ENCODE results near the gene VARS2.
A peak's percentile ranks its signal among the peaks of the same experiment; 100 is the strongest.
"Not testable (repeated sequence)": the region's sequence is repeated elsewhere in the genome, so short reads cannot be mapped to it uniquely, and the experiment has no call there.

Gene VARS2

DNA sequence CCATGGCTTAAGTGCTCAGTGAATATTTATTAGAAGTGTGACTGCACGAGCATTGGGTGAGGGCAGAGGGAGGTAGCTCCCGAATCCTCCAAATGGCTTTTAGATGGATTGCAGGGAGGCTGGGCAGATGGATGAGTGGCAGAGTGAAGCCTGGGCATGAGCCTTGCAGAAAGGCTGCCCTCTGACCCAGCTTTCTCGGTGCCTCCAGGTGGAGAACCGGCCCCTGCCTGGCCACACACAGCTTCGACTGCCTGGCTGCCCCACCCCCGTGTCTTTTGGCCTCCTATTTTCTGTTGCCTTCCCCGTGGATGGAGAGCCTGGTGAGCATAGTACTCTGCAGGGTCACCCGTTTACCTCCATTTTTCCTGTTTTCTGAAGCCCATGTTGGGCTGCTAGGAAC is 3.4 kb downstream of the VARS2 start:
- H3K4me1 ChIP-seq (ENCODE audit: insufficient read depth, low read length): peaks cover 39% of the 10 kb centered on the region
- H3K4me3 ChIP-seq (ENCODE audit: low read depth in 1 of 2, low read length in 2 of 2): no peak overlapping the region
- no peak for TF ChIP-seq CTCF (IDR thresholded peaks at IDR 0.05; ENCODE audit: borderline replicate concordance, extremely low read depth, low read length, poor library complexity, severe bottlenecking)
- TF ChIP-seq EZH2 (IDR thresholded peaks at IDR 0.05; ENCODE audit: borderline replicate concordance, low read depth, low read length, severe bottlenecking): no peak
- H3K27me3 ChIP-seq (ENCODE audit: insufficient read depth, low read length, poor library complexity): no peaks in the 10 kb centered on the region
- H3K36me3 ChIP-seq (ENCODE audit: insufficient read depth, low read length): peaks cover 77% of the 10 kb centered on the region
- H3K27ac ChIP-seq (ENCODE audit: low read length): no peak overlapping the region
- H3K9me3 ChIP-seq (ENCODE audit: insufficient read depth, low read length, severe bottlenecking): no peaks in the 10 kb centered on the region
- DNase-seq (no peak), ATAC-seq (ENCODE audit: insufficient read depth, low read depth) (no peak)
- peaks cover 32% of the 10 kb centered on the region for H3K79me2 ChIP-seq (ENCODE audit: insufficient read depth, low read length)
- no peak overlapping the region for H3K9ac ChIP-seq (ENCODE audit: low read depth, low read length)
- H3K4me2 ChIP-seq (ENCODE audit: insufficient read depth, low read length): peak overlapping the region; percentile 8; the same call in 1 of the 2 replicates
- H4K20me1 ChIP-seq (ENCODE audit: insufficient read depth, low read length): no peaks in the 10 kb centered on the region; the same call in 1 of the 2 replicates
- H2AFZ ChIP-seq (ENCODE audit: low read depth, low read length): no peak overlapping the region

GRCh38 chr6:30918670-30919069 is 4.6 kb downstream of the VARS2 start:
- H3K4me2 ChIP-seq (ENCODE audit: insufficient read depth, low read length): no peak overlapping the region

GRCh38 chr6:30922447-30922852 is 8.4 kb downstream of the VARS2 start:
- Histone ChIP-seq H3K79me2 (ENCODE audit: insufficient read depth, low read length) (peaks cover 2% of the 10 kb centered on the region; the same call in 1 of the 2 replicates), H3K4me1 (ENCODE audit: insufficient read depth, low read length) (peaks cover 3% of the 10 kb centered on the region; the same call in 1 of the 2 replicates), H3K4me2 (ENCODE audit: insufficient read depth, low read length) (no peak overlapping the region), H3K36me3 (ENCODE audit: insufficient read depth, low read length) (peaks cover 90% of the 10 kb centered on the region), H3K27me3 (ENCODE audit: insufficient read depth, low read length, poor library complexity) (no peaks in the 10 kb centered on the region), H3K9ac (ENCODE audit: low read depth, low read length) (no peak overlapping the region), H2AFZ (ENCODE audit: low read depth, low read length) (no peak overlapping the region), H3K9me3 (ENCODE audit: insufficient read depth, low read length, severe bottlenecking) (no peaks in the 10 kb centered on the region), H3K4me3 (ENCODE audit: low read depth in 1 of 2, low read length in 2 of 2) (no peak overlapping the region), H4K20me1 (ENCODE audit: insufficient read depth, low read length) (no peaks in the 10 kb centered on the region; the same call in 1 of the 2 replicates), H3K27ac (ENCODE audit: low read length) (no peak overlapping the region)
- DNase-seq (no peak), ATAC-seq (ENCODE audit: insufficient read depth, low read depth) (no peak)
- TF ChIP-seq CTCF (IDR thresholded peaks at IDR 0.05; ENCODE audit: borderline replicate concordance, extremely low read depth, low read length, poor library complexity, severe bottlenecking): no peak
- TF ChIP-seq EZH2 (IDR thresholded peaks at IDR 0.05; ENCODE audit: borderline replicate concordance, low read depth, low read length, severe bottlenecking): no peak

More at GRCh38 chr6:30918670-30919069, 4.6 kb downstream of the VARS2 start:
- H3K4me3 ChIP-seq (ENCODE audit: low read depth in 1 of 2, low read length in 2 of 2): no peak overlapping the region
- H2AFZ ChIP-seq (ENCODE audit: low read depth, low read length): no peak overlapping the region
- H3K9me3 ChIP-seq (ENCODE audit: insufficient read depth, low read length, severe bottlenecking): no peaks in the 10 kb centered on the region
- H3K4me1 ChIP-seq (ENCODE audit: insufficient read depth, low read length): peaks cover 36% of the 10 kb centered on the region
- ATAC-seq (ENCODE audit: insufficient read depth, low read depth): no peak
- no peak for DNase-seq
- H3K27me3 ChIP-seq (ENCODE audit: insufficient read depth, low read length, poor library complexity): no peaks in the 10 kb centered on the region
- no peak overlapping the region for H3K9ac ChIP-seq (ENCODE audit: low read depth, low read length)
- TF ChIP-seq CTCF (IDR thresholded peaks at IDR 0.05; ENCODE audit: borderline replicate concordance, extremely low read depth, low read length, poor library complexity, severe bottlenecking) (no peak), EZH2 (IDR thresholded peaks at IDR 0.05; ENCODE audit: borderline replicate concordance, low read depth, low read length, severe bottlenecking) (no peak)
- peaks cover 32% of the 10 kb centered on the region for H3K79me2 ChIP-seq (ENCODE audit: insufficient read depth, low read length)
- no peaks in the 10 kb centered on the region; the same call in 1 of the 2 replicates for H4K20me1 ChIP-seq (ENCODE audit: insufficient read depth, low read length)
- H3K27ac ChIP-seq (ENCODE audit: low read length): no peak overlapping the region
- H3K36me3 ChIP-seq (ENCODE audit: insufficient read depth, low read length): peaks cover 77% of the 10 kb centered on the region

DNA sequence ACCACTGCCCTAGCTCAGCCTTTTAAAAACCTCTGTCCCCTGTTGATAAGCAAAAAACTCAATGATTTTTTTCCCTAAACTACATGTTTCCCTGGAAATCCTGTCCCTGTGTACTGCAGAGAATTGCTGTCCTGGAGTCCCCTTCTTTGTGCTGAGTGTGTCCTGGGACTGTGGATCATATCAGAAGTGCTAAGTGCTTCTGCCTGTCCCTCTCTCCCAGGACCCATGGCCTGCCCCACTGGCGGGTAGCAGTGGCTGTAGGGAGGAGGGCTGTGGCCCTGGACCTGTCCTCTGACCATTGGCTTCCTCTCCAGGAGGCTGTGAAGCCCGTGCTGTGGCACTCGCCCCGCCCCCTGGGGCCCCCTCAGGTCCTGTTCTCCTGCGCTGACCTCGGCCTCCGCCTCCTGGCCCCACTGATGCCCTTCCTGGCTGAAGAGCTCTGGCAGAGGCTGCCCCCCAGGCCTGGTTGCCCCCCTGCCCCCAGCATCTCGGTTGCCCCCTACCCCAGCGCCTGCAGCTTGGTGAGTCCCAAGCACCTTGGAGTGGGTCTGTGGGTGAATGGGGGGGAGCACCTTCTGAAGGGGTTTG is 10.1 kb downstream of the VARS2 start:
- H3K4me1 ChIP-seq (ENCODE audit: insufficient read depth, low read length); H3K79me2 ChIP-seq (ENCODE audit: insufficient read depth, low read length); DNase-seq; H3K4me2 ChIP-seq (ENCODE audit: insufficient read depth, low read length); H3K27ac ChIP-seq (ENCODE audit: low read length); H3K9me3 ChIP-seq (ENCODE audit: insufficient read depth, low read length, severe bottlenecking); H4K20me1 ChIP-seq (ENCODE audit: insufficient read depth, low read length); H3K4me3 ChIP-seq (ENCODE audit: low read depth in 1 of 2, low read length in 2 of 2); H3K9ac ChIP-seq (ENCODE audit: low read depth, low read length); H3K27me3 ChIP-seq (ENCODE audit: insufficient read depth, low read length, poor library complexity); ATAC-seq (ENCODE audit: insufficient read depth, low read depth); H2AFZ ChIP-seq (ENCODE audit: low read depth, low read length): not testable (repeated sequence)
- peaks cover 75% of the 10 kb centered on the region for H3K36me3 ChIP-seq (ENCODE audit: insufficient read depth, low read length)
